ENCODE data around the gene PDLIM1.
"Not testable (repeated sequence)": the region's sequence is repeated elsewhere in the genome, so short reads cannot be mapped to it uniquely, and the experiment has no call there.

The PDLIM1 gene

DNA sequence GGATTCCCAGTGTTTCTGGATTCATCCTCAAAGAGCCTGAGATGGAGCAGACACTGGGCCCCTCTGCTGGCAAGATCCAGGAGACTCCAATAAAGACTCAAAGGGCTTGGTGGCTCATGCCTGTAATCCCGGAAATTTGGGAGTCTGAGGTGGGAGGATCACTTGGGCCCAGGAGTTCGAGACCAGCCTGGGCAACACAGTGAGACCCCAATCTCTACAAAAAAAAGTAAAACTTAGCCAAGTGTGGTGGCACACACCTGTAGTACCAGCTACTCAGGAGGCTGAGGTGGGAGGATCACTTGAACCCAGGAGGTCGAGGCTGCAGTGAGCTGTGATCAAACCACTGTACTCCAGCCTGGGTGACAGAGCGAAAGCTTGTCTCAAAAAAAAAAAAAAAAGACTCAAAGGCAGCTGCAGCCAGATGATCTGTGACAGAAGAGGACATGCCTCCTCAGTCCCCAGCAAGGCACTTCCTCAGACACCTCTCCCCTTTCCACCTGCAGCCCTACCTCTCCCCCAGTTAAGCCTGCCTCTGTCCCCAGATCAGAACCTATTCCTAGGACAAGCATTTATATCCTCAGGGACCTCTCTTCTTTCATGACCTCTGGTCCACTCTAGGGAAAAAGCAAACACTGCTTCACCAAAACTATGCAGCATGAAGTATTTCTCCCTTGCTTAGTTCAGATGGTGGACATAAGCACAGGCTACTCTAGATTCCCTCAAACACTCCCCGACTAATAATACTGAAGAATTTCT lies 27.9 kb downstream of the PDLIM1 start:
- DNase-seq, result no peak

DNA sequence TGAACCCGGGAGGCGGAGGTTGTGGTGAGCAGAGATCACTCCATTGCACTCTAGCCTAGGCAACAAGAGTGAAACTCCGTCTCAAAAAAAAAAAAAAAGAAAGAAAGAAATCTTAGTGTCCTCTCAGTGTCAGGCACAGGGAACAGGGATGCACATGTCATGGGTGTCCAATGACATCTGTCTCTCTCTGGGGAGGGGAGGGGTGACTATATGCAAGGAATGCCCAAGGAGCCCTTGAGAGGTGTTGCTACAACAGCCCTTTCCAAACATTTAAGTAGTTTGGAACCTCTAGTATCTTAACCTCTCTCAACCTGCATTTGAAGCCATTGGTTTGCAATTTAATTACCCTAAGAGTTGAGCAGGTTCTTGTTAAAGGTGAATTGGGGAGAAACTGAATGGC lies 28.9 kb downstream of the PDLIM1 start:
- no peak for DNase-seq

DNA sequence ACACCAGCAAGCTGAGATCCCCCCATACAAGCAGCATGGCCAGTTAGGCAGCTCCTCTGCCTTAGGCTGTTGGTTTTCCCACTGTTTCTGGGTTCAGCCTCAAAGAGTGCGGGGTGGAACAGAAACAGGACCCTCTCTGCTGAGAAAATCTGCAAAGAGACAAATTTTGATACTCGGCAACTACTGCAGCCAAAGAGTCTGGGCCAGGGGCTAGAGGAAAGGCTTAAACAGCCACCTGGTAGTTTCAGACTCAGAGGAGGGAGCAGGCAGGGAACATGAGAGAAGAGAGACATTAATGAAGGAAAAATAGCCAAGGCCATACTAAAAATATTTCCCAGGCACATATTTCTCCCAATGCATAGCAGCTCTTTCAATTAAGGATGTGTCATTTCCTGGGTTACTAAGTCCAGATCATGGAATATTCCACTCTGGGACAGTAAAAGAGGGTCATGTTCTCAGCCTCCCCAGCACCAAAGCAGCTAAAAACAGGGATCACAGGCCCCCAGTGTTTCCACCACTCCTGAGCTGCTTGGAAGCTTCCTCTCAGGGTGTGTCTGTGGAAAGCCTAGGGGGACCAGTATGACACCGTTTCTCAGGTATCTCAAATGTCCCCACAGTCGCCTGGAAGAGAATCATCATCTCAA lies 29.8 kb downstream of the PDLIM1 start:
- no peak for DNase-seq

GRCh38 chr10:95260397-95260881 lies 30.4 kb downstream of the PDLIM1 start:
- no peak for DNase-seq

DNA sequence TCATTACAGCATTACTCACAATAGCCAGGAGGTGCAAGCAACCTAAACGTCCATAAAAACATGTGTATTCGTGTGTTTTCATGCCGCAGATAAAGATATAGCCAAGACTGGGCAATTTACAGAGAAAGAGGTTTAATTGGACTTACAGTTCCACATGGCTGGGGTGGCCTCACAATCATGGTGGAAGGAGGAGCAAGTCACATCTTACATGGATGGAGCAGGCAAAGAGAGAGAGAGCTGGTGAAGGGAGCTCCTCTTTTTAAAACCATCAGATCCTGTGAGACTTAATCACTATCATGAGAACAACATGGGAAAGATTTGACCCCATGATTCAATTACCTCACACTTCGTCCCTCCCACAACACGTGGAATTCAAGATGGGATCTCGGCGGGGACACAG lies 33.0 kb downstream of the PDLIM1 start:
- no peak for DNase-seq

DNA sequence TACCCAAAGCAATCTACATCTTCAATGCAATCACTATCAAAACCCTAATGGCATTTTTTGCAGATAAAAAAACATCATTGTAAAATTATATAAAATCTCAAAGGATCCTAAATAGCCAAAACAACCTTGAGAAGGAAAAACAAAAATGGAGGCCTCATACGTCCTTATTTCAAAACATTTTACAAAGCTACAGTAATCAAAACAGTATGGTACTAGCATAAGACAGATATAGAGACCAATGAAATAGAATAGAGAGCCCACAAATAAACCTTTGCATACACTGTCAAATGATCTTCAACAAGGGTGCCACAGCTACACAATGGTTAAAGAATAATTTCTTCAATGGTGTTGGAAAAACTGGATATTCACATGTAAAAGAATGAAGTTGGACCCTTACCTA lies 34.5 kb downstream of the PDLIM1 start:
- DNase-seq, result no peak

GRCh38 chr10:95254629-95255028 lies 36.2 kb downstream of the PDLIM1 start:
- DNase-seq, result no peak

- DNase-seq, result no peak
Measured at GRCh38 chr10:95253686-95254085, 37.1 kb downstream of the PDLIM1 start.

DNA sequence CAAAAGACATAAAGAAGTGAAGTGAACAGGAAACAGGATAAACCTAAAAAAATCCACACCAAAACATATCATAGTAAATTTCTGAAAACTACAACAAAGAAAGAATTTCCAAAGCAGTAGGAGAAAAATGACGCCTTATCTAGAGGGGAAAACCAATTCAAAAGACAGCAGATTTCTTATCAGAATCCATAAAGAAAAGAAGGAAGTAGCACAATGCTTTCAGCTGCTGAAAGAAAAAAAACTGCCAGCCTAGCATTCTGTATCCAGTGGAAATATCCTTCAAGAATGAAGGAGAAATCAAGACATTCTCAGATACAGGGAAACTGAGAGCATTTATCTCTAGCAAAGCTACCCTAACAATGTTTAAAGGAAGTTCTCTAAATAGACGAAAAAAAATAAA lies 37.8 kb downstream of the PDLIM1 start:
- no peak for DNase-seq

GRCh38 chr10:95250856-95251255 lies 39.9 kb downstream of the PDLIM1 start:
- no peak for DNase-seq

DNA sequence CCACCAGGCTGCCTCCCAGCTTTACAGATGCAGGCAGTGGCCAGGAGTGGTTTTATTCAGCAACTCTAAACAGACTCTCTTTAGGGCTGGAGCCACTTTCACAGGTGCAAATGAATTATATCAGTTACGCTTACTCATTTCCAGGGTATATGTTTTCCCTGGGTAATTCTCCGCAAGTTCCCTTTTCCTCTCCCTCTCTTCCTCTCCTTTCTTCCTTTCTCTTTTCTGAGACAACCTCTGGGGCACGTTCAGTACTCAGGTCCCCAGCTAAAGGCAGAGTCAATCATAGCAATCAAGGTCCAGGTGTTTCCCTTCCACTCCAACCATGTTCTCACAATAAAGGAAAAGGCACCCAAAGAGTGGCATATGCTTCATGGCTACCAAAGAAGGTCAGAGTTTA lies 41.3 kb downstream of the PDLIM1 start:
- DNase-seq, result no peak

- no peak for DNase-seq
Measured at GRCh38 chr10:95248989-95249388, 41.8 kb downstream of the PDLIM1 start.

DNA sequence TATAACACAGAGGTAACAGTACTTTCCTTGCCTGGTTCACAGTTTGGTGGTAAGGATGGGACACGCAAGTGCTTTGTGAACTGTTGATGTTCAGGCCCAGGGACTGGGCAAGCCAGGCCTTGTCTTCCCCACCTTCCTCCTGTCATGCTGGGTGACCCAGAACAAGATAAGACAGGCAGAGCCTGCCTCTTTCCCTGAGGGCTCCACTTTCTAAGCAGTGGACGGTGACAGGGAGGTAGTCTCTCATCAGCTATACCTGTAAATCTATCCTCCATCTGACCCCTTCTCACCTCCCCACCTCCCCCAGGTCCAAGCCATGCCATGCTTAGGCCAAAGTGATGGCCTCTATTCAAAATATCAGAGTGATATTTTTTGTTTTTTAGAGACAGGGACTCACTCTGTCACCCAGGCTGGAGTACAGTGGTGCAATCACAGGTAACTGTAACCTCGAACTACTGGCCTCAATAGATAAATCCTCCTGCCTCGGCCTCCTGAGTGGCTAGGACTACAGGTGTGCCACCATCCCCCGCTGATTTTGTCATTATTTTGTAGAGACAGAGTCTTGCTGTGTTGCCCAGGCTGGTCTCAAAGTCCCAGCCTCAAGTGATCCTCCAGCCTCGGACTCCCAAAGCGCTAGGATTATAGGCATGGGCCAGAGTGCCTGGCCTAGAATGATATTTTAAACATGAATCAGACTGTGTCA lies 42.8 kb downstream of the PDLIM1 start:
- no peak for DNase-seq

DNA sequence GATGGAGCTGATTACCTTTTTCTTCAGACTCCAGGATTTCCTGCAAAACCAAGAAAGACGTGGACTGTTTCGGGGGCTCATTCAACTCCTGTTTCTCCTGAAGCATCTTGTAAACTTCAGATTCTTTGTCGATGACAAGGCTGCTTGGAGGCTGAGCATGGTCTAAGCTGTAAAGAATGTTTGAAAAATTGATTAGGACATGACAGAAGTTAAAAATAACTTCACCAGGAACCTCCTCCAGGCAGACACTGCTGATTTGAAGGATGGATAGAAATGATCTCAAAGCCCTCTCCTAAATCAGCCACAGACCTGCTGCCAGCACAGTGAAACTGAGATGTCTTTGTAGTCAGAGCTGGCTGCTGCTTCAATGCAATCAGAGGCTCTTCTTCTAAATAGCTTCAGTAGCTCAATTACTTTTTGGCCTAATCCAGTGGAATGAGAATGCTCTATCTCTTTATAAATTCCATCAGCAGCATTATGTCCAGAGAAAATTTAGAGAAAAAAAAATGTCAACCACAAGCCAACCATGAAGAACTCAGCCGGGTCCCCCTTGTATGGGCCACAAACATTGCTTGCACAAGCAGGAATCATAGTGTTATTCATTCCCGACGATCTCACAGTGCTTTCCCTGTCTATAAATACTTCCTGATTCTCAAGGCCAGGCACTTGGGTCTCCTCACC lies 43.5 kb downstream of the PDLIM1 start:
- no peak for DNase-seq

- peak; percentile 32 for DNase-seq
Measured at GRCh38 chr10:95246582-95247051, 44.2 kb downstream of the PDLIM1 start.

GRCh38 chr10:95245425-95246055 lies 45.3 kb downstream of the PDLIM1 start:
- DNase-seq, result no peak

DNA sequence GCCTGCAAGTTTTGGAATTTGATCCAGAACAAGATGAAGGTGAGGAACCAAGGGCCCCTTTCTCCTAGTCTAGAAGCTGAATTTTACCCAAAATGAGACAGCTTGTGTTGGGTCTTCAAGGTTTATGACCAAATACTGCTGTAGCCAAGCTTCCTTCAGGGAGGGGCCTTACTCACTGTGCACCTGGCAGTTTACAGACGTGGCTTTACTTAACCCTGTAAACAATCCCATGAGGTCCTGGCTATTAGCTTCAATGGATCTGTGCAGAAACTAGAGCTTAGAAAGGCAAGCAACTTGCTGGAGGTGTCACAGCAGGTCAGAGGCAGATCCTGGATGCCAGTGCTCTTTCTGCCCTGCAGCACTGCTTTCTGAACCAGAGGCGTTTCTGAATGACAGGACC lies 46.7 kb downstream of the PDLIM1 start:
- no peak for DNase-seq

- no peak for DNase-seq
Measured at GRCh38 chr10:95243318-95243617, 47.5 kb downstream of the PDLIM1 start.

GRCh38 chr10:95242581-95243317 lies 48.1 kb downstream of the PDLIM1 start:
- no peak for DNase-seq

GRCh38 chr10:95241533-95241932 lies 49.3 kb downstream of the PDLIM1 start:
- peak; percentile 25 for DNase-seq

- DNase-seq, result no peak
Measured at GRCh38 chr10:95240811-95241210, 50.0 kb downstream of the PDLIM1 start.

GRCh38 chr10:95240096-95240495 lies 50.7 kb downstream of the PDLIM1 start:
- not testable (repeated sequence) for DNase-seq

All from NCI-H1105 treated with DMSO at 0.1 percent for 48 hours (cell line).